Erythroblast (primary cell): ENCODE results near the gene PRL.

Experiments
- GATA1 ChIP-seq: IDR thresholded peaks from 2 replicates; pipeline ENCODE4 v1.6.1; 2011; ENCODE audit warnings: low read depth, mild to moderate bottlenecking, control low read depth, low read length, moderate library complexity
- POLR2A ChIP-seq: IDR thresholded peaks from 2 replicates; pipeline ENCODE4 v1.6.1; 2011; ENCODE audit warnings: mild to moderate bottlenecking, low read length

GRCh38 chr6:22320750-22321149, 23.9 kb upstream of the PRL start:
- TF ChIP-seq POLR2A (no peak), GATA1 (no peak)
